Measurements from ENCODE around the gene EMX1.

The EMX1 gene

GRCh38 chr2:72917138-72917876 is at the start of gene EMX1:
Gene EMX1 (plus strand): TSS chr2:72917519. CDS start chr2:72917853, 334 bp downstream.
- DNase-seq = no peak

DNA sequence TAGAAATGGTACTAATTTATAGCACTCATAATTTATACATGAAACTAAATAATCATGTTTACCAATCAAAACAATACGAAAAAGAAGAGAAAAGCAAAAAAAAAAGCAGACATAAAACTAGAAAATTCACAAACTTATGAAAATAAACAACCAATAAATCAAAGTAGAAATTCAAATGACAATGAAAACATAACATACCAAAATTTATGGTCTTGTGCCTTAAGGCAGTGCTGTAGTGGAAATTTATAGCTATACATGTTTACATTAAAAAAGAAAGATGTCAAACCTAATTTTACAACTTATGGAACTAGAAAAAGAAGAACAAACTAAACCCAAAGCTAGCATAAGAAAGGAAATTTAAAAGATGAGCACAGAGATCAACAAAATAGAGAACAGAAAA is 46.3 kb upstream of the EMX1 start:
- no peak for DNase-seq

DNA sequence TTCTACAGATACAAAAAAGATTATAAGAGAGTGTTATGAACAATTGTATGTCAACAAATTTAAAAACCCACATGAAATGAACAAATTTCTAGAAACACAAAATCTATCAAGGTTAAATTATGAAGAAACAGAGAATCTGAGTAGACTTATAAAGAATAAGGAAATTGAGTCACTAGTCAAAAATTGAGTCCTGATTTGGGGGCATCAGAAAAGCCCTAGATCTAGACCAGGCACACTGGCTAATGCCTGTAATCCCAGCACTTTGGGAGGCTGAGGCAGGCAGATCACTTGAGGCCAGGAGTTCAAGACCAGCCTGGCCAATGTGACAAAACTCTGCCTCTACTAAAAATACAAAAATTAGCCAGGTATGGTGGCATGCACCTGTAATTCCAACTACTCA is 45.4 kb upstream of the EMX1 start:
- DNase-seq = no peak

DNA sequence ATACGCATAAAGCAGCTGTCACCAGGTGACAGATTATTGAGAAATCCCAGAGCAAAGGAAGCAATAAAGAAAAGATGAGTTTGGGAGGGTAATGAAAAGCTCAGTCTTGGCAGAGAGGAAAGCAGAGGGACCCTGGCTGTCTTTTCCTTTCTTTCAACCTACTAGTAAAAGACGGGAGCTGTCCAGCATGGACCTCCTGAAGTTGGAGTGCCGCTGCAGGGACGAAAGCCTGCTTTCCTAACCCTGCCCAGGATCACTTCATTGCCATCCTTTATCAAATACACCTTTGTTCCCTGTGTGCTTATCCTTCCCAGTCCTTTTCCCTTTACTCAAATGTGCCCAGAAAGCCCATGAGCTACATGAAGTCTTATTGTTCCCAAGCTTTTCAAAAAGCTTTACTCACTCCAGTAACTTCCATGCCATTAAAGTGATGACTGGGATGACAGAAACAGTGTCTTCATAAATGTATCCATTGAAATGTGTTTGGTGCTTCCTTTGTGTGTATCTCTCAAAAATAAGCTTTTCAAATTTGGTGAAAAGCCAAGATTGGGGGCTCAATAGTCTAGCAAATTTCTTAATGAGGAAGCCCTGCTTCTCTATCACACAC is 33.9 kb upstream of the EMX1 start:
- DNase-seq = peak; percentile 29

DNA sequence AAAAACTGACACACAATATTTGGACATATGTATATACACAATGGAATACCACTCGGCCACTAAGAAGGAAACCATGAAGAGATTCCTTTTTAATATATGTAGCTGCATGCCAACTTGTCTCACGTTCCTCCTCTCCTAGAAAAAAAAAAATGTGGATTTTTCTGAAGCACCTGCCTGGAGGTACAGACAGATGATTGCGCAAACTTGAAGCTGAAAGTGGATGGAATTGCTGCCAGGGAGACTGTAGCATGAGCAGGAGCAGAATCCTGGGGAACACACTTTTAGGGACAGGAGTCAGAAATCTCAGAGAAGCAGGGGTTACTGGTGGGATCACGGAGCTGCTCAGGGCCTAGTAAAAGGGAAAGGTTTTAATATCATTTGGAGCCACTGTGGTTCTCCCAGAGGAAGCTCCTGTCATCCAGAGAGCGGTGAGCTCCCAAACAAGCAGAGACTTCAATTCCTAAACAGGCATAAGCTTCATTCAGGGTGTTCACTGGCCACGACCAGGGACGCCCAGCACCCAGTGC is 30.8 kb upstream of the EMX1 start:
- no peak for DNase-seq

- peak; percentile 46 for DNase-seq
These were observed 30.1 kb upstream of the EMX1 start, which contains the start of gene SPR for GRCh38 chr2:72887032-72887739. Gene SPR (plus strand): TSS chr2:72887408. CDS start chr2:72887433, 25 bp downstream.

GRCh38 chr2:72887740-72888437 is 29.4 kb upstream of the EMX1 start:
- peak; percentile 80 for DNase-seq

DNA sequence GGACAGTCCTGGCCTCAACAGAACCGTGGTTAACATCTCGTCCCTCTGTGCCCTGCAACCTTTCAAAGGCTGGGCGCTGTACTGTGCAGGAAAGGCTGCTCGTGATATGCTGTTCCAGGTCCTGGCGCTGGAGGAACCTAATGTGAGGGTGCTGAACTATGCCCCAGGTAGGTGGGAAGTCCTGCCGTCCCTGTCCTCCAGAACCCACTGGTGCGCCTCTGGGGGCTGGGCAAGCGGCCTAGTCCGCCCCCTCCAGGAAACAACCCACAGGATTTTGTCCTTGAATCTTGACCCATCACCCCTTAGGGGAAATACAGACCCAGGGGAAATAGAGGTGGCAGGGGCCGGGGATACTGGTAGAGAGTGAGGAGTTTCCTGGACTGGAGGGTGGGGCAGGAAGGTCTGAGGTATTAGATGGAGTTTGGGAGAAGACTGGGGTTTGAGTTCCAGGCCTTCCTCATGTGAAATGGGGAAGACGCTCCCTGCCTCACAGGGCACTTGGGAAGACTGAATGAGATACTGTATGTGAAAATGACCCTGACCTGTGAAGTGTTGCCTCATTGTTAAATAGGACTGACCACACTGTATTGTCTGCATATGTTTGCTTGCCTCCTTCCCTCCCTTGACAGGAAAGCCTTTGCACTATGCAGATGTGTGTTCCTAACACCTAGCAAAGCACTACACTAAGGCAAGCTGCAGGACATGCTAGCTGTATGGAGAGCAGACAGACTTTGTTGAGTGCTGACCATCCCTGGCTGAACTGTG is 28.7 kb upstream of the EMX1 start:
- no peak for DNase-seq

GRCh38 chr2:72889991-72890390 is 27.3 kb upstream of the EMX1 start:
- no peak for DNase-seq

DNA sequence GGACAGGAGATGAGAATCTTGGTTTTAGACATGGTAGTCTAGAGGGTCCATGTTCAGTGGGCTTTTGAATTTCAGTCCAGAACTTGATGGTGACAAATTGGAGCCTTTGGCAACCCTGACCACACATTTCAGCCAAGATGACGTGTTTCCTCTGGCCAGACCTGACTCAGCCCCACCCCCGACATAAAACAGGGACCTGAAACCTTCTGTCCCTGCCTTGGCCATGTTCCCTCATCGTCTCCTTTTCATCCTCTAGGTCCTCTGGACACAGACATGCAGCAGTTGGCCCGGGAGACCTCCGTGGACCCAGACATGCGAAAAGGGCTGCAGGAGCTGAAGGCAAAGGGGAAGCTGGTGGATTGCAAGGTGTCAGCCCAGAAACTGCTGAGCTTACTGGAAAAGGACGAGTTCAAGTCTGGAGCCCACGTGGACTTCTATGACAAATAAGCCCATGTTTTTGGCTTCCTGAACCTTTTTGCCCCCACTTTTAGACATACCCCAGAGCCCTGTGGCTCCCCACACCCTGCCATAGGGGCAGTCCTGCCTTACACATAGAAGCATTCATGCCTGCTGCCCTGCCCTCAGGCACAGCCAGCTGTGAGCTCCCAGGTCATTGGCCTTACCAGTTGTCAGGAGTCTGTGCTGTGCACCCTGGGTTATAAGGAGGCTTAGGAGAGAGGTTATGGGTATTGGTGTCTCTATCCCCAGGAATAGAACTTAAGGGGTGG is 26.1 kb upstream of the EMX1 start:
- DNase-seq = no peak

DNA sequence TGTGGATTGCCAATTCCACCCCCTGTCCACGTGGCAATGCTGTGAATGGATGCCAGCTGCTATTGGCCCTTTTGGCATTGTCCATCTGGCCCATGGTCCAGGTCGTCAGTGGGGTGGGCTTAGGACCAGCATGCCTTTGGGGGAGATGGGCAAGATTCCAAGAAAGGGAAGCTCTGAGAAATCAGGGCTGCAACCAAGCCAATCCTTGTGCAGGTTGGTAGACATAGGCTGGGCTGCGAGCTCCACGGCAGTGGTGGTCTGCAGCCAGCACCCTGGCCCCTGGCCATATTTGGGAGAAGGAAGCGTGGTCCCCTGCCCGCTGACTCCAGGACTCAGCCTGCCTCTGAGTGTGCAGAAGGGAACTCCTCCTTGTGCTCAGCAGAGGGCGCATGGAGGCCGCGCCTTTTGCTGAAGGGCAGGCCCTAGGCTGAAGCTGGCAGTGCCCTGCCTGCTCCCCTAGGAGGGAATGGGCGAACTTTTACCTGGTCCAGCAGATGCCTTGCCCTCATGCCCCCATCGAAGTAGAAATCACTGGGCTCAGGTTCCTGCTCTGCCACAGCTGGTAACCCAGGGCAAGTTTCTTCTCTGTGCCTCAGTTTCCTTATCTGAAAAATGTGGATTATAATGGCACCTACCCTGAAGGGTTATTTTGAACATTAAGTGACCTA is 24.7 kb upstream of the EMX1 start:
- DNase-seq = peak; percentile 61

DNA sequence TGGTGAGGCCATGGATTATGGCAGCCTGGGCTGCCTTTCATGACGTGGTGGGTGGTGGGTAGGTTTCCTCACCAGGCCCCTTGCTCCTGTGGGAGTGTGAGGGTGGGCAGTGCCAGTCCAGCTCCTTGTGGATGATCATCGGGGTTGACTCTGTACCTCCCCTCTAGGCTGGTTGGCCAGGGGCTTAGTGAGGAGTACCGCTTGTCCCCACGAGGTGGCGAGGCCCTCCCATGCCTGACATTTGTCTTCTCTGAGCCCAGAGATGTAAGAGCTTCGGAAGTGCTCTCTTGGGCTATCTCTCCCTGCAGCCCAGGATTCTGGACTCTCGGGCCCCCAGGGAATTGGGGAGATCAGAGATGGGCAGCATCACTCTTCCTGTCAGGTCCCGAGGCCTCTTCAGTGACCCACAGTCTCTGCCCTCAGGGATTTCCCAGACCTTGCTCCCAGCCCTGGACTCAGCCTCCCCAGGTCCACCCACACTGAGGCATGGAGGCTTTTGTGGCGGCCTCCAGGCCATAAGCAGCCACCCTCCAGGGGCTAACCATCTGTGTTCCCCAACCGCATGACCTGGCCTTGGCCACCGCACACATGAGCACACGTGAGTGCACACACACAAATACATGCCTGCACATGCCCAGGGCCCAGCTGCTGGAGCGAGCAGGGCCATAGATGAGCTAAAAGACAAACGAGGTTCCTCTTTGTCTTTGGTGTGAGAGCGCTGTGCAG is 23.6 kb upstream of the EMX1 start:
- peak; percentile 63 for DNase-seq

- no peak for DNase-seq
These were observed 22.8 kb upstream of the EMX1 start for GRCh38 chr2:72894514-72894913.

DNA sequence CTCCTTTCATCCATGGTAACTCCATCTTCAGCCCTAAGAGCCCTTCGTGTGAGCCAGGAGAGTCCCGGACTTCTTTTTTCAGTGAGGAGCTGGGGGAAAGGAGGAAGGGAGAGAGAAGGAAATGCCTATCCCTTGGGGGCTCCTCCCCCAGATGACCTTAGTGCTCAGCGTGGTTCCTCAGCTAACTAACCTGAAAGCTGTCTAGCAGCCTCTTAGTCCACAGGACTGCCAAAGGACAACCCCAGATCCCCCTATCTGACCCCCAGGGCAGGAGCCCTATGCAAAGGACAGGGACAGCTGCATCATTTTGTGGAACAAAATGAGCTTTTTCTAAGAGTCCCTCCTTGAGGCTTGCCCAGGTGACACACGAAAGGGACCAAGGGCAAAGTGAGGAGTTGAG is 22.2 kb upstream of the EMX1 start:
- no peak for DNase-seq

DNA sequence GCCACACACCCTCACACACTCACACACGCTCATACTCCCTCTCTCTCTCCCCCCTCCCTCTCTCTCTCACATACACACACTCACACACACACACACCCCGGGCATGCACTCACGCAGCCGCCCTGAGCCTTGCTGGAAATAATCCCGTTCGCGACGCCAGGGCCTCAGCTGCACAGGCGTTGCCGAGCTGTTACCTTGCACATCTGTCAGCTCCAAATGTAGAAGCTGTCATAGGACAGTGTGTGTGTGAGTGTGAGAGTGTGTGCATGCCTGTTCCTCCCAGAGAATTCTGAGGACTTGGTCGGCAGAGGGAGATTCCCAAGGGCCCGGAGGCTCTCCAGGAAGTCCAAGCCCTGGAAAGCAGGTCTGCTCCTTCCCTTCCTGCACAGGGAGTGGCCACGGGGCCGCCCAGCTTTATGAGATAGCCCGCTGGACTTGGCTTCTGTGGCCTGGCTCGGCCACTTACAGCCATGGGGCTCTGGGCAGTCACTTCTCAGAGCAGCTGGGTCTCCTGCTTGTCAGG is 21.5 kb upstream of the EMX1 start:
- peak; percentile 62 for DNase-seq

DNA sequence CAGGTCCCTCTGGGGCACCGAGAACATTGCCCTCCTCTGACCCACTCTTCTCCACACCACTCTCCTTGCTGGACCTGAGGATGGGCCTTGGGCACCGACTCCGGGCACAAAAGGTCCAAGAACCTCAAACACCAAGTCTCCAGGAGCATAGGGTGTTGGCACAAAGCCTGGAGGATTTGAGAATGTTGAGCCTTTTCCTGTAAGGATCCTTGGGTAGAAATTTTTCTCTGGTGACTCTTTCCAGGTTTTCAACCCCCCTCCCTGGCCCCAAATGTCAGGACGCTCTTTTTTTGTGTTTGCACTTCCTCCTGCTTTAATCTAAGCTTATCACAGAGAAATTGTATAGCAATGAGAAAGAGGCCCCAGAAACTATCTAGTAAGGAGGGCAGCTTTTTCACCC is 20.9 kb upstream of the EMX1 start:
- DNase-seq = peak; percentile 54

- DNase-seq = no peak
These were observed 19.3 kb upstream of the EMX1 start for GRCh38 chr2:72897785-72898584.

GRCh38 chr2:72898585-72898906 is 18.8 kb upstream of the EMX1 start:
- DNase-seq = no peak

DNA sequence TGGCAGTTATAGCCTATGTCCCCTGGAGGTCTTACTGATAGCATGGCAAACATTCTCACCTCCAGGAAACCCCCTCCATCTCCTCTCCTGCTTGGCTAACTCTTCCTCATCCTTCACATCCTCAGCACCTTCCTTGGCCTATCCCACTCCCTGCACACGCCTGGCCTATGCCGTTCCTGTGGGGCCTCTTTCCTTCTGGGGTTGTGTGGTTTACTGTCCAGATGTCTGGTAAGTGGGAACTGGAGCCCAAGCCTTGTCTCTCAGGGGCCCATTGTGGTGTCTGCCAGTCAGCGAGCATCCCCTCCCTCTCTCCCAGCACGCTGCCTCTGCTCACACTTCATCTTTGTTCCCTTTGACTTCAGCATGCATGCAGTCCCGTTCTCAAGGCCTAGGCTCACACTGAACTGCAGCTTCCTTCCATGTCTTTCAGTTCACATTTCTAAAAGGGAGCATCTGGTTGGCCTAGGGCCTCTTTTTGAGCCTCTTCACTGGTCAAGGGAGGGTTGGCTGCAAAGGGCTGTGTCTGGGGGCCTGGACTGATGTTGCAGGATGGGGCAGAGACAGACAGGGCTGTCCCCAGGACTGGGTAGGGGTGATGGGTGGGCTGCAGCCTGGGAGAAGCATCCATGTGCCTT is 17.0 kb upstream of the EMX1 start:
- DNase-seq = no peak
